ENCODE measurements around the gene KLHL29. TPM values are rescaled to one million over a fixed set of nuclear protein-coding genes. Genes with fewer than 3 reads are reported as not detected.

The KLHL29 gene
- total RNA-seq, 4 donors from 2014 or later = 39.6 to 52.0 (median 40.4) TPM

DNA sequence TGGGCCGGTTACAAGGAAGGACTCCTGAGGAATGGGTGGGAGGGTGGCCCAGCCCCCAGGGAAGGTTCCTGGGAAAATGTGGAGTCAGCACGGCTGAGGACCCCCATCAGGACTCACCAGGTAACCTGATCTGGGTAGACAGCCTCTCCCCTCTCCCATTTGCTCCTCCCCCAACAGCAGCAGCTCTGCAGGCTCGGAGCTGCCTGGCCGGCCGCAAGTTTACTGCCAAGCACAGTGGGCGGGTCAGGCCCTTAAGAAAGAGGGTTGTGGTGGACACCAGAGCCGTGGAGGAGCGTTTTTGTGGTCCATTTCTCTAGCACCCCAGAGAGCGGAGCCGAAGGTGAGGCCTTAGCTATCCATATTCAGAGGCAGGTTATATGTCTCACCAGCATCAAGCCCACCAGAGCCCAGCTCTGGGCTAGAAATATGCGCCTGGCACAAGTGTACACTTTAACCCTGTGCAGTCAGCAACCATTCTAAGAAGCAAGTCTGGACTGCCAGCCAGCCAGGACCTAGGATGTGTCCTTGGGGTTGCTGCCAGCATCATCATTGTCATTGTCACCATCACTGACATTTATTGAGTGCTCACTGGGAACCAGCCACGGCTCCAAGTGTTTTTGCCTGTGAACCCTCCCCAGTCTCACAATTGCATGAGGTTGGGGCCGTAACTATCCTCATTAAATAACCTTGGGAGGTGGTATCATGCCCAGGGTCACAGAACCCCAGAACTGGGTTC, 190.1 kb downstream of the KLHL29 start:
- Histone ChIP-seq H3K4me3 (no peak overlapping the region), H3K4me1 (peaks cover 0 to 59% (median 7%) of the 10 kb centered on the region in 4 donors), H3K27ac (peak overlapping the region in 2 of 4 donors; percentile 6 to 31), H3K9me3 (no peaks in the 10 kb centered on the region), H3K27me3 (no peaks in the 10 kb centered on the region), H3K36me3 (no peaks in the 10 kb centered on the region)
- 49 to 52% methylated on average over 13 of the region's 13 CpGs for WGBS, 2 donors
- TF ChIP-seq EP300 (IDR thresholded peaks at IDR 0.05) (no peak), POLR2A (IDR thresholded peaks at IDR 0.05) (no peak)
- TF ChIP-seq, protein P1, sequence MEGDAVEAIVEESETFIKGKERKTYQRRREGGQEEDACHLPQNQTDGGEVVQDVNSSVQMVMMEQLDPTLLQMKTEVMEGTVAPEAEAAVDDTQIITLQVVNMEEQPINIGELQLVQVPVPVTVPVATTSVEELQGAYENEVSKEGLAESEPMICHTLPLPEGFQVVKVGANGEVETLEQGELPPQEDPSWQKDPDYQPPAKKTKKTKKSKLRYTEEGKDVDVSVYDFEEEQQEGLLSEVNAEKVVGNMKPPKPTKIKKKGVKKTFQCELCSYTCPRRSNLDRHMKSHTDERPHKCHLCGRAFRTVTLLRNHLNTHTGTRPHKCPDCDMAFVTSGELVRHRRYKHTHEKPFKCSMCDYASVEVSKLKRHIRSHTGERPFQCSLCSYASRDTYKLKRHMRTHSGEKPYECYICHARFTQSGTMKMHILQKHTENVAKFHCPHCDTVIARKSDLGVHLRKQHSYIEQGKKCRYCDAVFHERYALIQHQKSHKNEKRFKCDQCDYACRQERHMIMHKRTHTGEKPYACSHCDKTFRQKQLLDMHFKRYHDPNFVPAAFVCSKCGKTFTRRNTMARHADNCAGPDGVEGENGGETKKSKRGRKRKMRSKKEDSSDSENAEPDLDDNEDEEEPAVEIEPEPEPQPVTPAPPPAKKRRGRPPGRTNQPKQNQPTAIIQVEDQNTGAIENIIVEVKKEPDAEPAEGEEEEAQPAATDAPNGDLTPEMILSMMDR (IDR thresholded peaks at IDR 0.05) = no peak
- DNase-seq (ENCODE audit: low spot score in 2 of 2) = no peak

DNA sequence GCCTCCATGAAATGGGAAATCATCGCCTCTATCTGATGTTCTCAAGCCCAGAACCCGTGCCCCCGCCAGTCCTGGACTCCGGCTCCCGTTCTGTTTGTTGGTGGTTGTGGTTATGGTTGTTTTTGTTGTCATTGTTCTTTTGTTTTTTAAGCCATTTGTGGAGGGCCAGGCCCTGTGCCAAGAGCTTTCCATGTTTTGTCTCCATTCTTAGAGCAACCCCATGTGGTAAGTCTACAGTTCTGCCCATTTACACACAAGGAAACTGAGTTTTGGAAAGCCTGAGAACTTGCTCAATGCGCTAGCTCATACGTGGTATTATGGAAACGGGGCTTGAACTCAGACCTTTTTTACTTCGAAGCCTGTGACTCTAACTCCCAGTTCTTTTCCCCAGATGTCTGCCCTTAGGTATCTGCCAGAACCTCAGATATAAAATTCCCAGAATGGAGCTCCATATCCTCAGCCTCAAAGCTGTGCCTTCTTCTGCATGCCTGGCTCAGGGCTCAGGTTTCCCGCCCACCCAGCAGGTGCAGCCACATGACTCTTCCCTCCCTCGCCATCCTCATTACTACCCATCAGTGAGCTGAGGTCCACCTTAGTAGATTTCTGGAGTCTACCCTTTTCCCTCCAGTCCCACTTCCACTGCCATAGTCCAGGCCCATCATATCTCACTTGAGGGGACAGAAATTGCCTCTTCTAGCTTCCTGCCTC, 194.1 kb downstream of the KLHL29 start:
- no peak overlapping the region for H3K4me3 ChIP-seq
- H3K27me3 ChIP-seq = no peaks in the 10 kb centered on the region
- no peak for DNase-seq (ENCODE audit: low spot score in 2 of 2)
- H3K27ac ChIP-seq = peak overlapping the region in 1 of 4 donors; percentile 8
- 51 to 66% methylated on average over 11 of the region's 11 CpGs for WGBS, 2 donors
- H3K9me3 ChIP-seq = no peaks in the 10 kb centered on the region
- peaks cover 0 to 39% (median 7%) of the 10 kb centered on the region in 4 donors for H3K4me1 ChIP-seq
- H3K36me3 ChIP-seq = peaks cover 0 to 4% (median 0%) of the 10 kb centered on the region in 3 donors
- TF ChIP-seq, protein P1 (IDR thresholded peaks at IDR 0.05) = peak in 2 of 5 experiments; percentile 12 to 26
- no peak for TF ChIP-seq EP300 (IDR thresholded peaks at IDR 0.05)

DNA sequence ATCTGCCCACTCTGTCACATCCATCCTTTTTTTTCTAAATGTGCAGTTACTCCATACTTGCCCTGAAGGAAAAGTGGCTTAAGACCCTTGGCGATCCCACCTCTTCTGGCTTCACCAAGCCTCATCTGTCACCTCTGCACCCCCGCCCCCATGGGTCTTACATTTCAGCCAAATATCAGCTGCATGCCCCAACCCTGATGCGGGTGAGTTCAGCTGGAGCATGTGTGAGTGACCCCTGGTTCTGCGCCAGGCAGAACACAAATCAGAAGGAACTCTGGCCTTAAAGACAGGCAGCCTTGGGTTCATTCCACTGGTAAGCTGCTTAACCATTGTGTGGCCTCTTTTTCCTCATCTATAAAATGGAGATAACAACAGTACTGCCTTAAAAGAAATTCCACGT, 194.7 kb downstream of the KLHL29 start:
- Histone ChIP-seq H3K36me3 (peaks cover 0 to 4% (median 0%) of the 10 kb centered on the region in 3 donors), H3K4me3 (no peak overlapping the region), H3K9me3 (no peaks in the 10 kb centered on the region), H3K27ac (peak overlapping the region in 1 of 4 donors; percentile 8), H3K27me3 (no peaks in the 10 kb centered on the region), H3K4me1 (peaks cover 0 to 37% (median 5%) of the 10 kb centered on the region in 4 donors)
- DNase-seq (ENCODE audit: low spot score in 2 of 2) = no peak
- 61 to 69% methylated on average over 5 of the region's 5 CpGs for WGBS, 2 donors
- no peak for TF ChIP-seq EP300 (IDR thresholded peaks at IDR 0.05)
- TF ChIP-seq, protein P1 (IDR thresholded peaks at IDR 0.05) = no peak
- no peak for TF ChIP-seq POLR2A (IDR thresholded peaks at IDR 0.05)

DNA sequence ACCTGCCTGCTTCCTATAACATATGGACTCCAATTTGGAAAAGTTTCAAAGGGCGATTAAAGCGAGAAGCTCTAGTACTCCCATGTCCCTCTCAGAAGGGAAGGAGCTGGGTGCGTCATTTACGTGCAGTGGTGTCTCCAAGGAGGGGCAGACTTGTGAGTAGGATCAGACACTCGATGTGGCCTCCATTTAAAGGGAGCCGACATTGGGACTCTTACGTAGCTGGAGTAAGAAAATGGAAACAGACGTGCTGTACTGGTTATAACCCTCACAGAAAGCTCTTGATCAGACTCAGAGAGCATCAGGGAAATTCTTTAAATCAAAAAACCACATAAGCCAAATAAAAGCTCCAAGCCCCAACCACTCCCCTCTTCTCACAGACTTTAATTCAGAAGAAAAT, 198.5 kb downstream of the KLHL29 start:
- H3K27ac ChIP-seq = no peak overlapping the region
- H3K9me3 ChIP-seq = no peaks in the 10 kb centered on the region
- peaks cover 0 to 4% (median 0%) of the 10 kb centered on the region in 3 donors for H3K36me3 ChIP-seq
- no peaks in the 10 kb centered on the region for H3K27me3 ChIP-seq
- DNase-seq (ENCODE audit: low spot score in 2 of 2) = no peak
- 86 to 89% methylated on average over 8 of the region's 8 CpGs for WGBS, 2 donors
- no peak overlapping the region for H3K4me3 ChIP-seq
- no peak for TF ChIP-seq EP300 (IDR thresholded peaks at IDR 0.05)
- TF ChIP-seq, protein P1 (IDR thresholded peaks at IDR 0.05) = no peak
- no peak for TF ChIP-seq POLR2A (IDR thresholded peaks at IDR 0.05)
- peaks cover 0 to 54% (median 11%) of the 10 kb centered on the region in 4 donors for H3K4me1 ChIP-seq

All from tibial nerve (tissue), 4 donors.